WTC11 (cell line): ENCODE measurements around the gene RAPGEF2. TPM values are rescaled to one million over a fixed set of nuclear protein-coding genes. Genes with fewer than 3 reads are reported as not detected.
A peak's percentile ranks its signal among the peaks of the same experiment; 100 is the strongest.

Experiments used
- ATAC-seq: fragments of 200-7000 bp; cut with Tn5 transposase; 2 replicates; pipeline ENCODE4 v1.10.0; 2021; ENCODE audit warnings: mild to moderate bottlenecking, moderate library complexity
- CTCF ChIA-PET: fragments of 300-600 bp; sonication (Branson Sonifier 250); formaldehyde crosslinking; loops from one replicate; lab custom pipeline; 2021; ENCODE audit warnings: antibody characterized with exemption; lab: Charles Lee
- POLR2A ChIA-PET: fragments of 350-600 bp; sonication (Branson Sonifier 250); formaldehyde crosslinking; loops from one replicate; lab custom pipeline; 2021; ENCODE audit warnings: antibody characterized with exemption; lab: Charles Lee
- DNase-seq: peaks from one replicate; pipeline ENCODE4 v3.0.0; 2021; ENCODE audit warnings: low spot score
- H3K27ac Mint-ChIP-seq: 2 replicates; pipeline ENCODE4 v1.8.0; 2021; ENCODE audit warnings: mixed read lengths
- H3K27me3 Mint-ChIP-seq: 2 replicates; pipeline ENCODE4 v1.8.0; 2021; ENCODE audit warnings: low read depth, mild to moderate bottlenecking, moderate library complexity, mixed read lengths
- H3K36me3 Mint-ChIP-seq: 2 replicates; pipeline ENCODE4 v1.8.0; 2021; ENCODE audit warnings: mixed read lengths
- H3K4me1 Mint-ChIP-seq: 2 replicates; pipeline ENCODE4 v1.8.0; 2022; ENCODE audit warnings: mixed read lengths
- H3K4me3 Mint-ChIP-seq: 2 replicates; pipeline ENCODE4 v1.8.0; 2021; ENCODE audit warnings: mild to moderate bottlenecking, moderate library complexity, mixed read lengths
- H3K9me3 Mint-ChIP-seq: 2 replicates; pipeline ENCODE4 v1.8.0; 2021; ENCODE audit warnings: mixed read lengths
- CREB1 ChIP-seq: sonication (generic); formaldehyde crosslinking; IDR thresholded peaks from 2 replicates; pipeline ENCODE4 v1.8.0; 2023; ENCODE audit warnings: mild to moderate bottlenecking, missing genetic modification reagents
- CREM ChIP-seq: sonication (generic); formaldehyde crosslinking; IDR thresholded peaks from 2 replicates; pipeline ENCODE4 v1.8.1; 2022; ENCODE audit warnings: mild to moderate bottlenecking, missing genetic modification reagents, moderate library complexity
- HMGA2 ChIP-seq: fragments of 250-450 bp; sonication (Bioruptor Pico); IDR thresholded peaks from 2 replicates; pipeline ENCODE4 v1.4.0; 2021; ENCODE audit warnings: mild to moderate bottlenecking, moderate library complexity
- JUN ChIP-seq: sonication (generic); formaldehyde crosslinking; IDR thresholded peaks from 2 replicates; pipeline ENCODE4 v1.8.0; 2023; ENCODE audit warnings: mild to moderate bottlenecking, missing genetic modification reagents
- MYBL2 ChIP-seq: sonication (generic); formaldehyde crosslinking; IDR thresholded peaks from 2 replicates; pipeline ENCODE4 v1.8.1; 2023; ENCODE audit warnings: mild to moderate bottlenecking, moderate library complexity, missing genetic modification reagents
- NFYB ChIP-seq: sonication (generic); formaldehyde crosslinking; conservative IDR thresholded peaks from 2 replicates; pipeline ENCODE4 v1.8.0; 2022; ENCODE audit warnings: low read depth, missing genetic modification reagents
- NR1H2 ChIP-seq: sonication (generic); formaldehyde crosslinking; IDR thresholded peaks from 2 replicates; pipeline ENCODE4 v1.9.0; 2021; ENCODE audit warnings: mild to moderate bottlenecking, moderate library complexity, missing genetic modification reagents
- NR2C2 ChIP-seq: sonication (generic); formaldehyde crosslinking; IDR thresholded peaks from 2 replicates; pipeline ENCODE4 v1.8.0; 2022; ENCODE audit warnings: mild to moderate bottlenecking, missing genetic modification reagents
- SMAD3 ChIP-seq: sonication (generic); formaldehyde crosslinking; IDR thresholded peaks from 2 replicates; pipeline ENCODE4 v1.8.0; 2022; ENCODE audit warnings: missing genetic modification reagents, mild to moderate bottlenecking, borderline replicate concordance
- ZNF396 ChIP-seq: fragments of 250-450 bp; sonication (Bioruptor Pico); IDR thresholded peaks from 2 replicates; pipeline ENCODE4 v1.8.0; 2021; ENCODE audit warnings: mild to moderate bottlenecking, moderate library complexity, borderline replicate concordance
- ZNF671 ChIP-seq: fragments of 250-450 bp; sonication (Bioruptor Pico); IDR thresholded peaks from 2 replicates; pipeline ENCODE4 v1.8.0; 2021; ENCODE audit warnings: mild to moderate bottlenecking
- total RNA-seq: library from RNA; stranded (reverse); gene quantifications from 3 replicates; pipeline ENCODE4 v1.2.3, GENCODE V29; 2021
- TF ChIP-seq, protein P1 (sequence below): fragments of 250-450 bp; sonication (Bioruptor Pico); IDR thresholded peaks from 2 replicates; pipeline ENCODE4 v1.8.0; 2021; ENCODE audit warnings: mild to moderate bottlenecking
- TF ChIP-seq, protein P2 (sequence below): fragments of 250-450 bp; sonication (Bioruptor Pico); IDR thresholded peaks from 2 replicates; pipeline ENCODE4 v1.9.0; 2021; ENCODE audit warnings: mild to moderate bottlenecking, borderline replicate concordance
- TF ChIP-seq, protein P3 (sequence below): sonication (generic); formaldehyde crosslinking; IDR thresholded peaks from 2 replicates; pipeline ENCODE4 v1.8.0; 2023; ENCODE audit warnings: missing genetic modification reagents, mild to moderate bottlenecking, borderline replicate concordance

Gene RAPGEF2
- total RNA-seq, 1 experiment from 2014 or later, result 40.6 TPM

GRCh38 chr4:159127745-159128518 is 25.1 kb downstream of the RAPGEF2 start:
- peaks cover 51% of the 10 kb centered on the region for H3K4me1 Mint-ChIP-seq
- no peak for TF ChIP-seq NFYB (CRISPR knock-in tag)
- TF ChIP-seq MYBL2 (CRISPR knock-in tag), result no peak
- TF ChIP-seq CREB1 (CRISPR knock-in tag), result no peak
- TF ChIP-seq, protein P1, sequence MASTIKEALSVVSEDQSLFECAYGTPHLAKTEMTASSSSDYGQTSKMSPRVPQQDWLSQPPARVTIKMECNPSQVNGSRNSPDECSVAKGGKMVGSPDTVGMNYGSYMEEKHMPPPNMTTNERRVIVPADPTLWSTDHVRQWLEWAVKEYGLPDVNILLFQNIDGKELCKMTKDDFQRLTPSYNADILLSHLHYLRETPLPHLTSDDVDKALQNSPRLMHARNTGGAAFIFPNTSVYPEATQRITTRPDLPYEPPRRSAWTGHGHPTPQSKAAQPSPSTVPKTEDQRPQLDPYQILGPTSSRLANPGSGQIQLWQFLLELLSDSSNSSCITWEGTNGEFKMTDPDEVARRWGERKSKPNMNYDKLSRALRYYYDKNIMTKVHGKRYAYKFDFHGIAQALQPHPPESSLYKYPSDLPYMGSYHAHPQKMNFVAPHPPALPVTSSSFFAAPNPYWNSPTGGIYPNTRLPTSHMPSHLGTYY (CRISPR knock-in tag), result no peak
- TF ChIP-seq, protein P2, sequence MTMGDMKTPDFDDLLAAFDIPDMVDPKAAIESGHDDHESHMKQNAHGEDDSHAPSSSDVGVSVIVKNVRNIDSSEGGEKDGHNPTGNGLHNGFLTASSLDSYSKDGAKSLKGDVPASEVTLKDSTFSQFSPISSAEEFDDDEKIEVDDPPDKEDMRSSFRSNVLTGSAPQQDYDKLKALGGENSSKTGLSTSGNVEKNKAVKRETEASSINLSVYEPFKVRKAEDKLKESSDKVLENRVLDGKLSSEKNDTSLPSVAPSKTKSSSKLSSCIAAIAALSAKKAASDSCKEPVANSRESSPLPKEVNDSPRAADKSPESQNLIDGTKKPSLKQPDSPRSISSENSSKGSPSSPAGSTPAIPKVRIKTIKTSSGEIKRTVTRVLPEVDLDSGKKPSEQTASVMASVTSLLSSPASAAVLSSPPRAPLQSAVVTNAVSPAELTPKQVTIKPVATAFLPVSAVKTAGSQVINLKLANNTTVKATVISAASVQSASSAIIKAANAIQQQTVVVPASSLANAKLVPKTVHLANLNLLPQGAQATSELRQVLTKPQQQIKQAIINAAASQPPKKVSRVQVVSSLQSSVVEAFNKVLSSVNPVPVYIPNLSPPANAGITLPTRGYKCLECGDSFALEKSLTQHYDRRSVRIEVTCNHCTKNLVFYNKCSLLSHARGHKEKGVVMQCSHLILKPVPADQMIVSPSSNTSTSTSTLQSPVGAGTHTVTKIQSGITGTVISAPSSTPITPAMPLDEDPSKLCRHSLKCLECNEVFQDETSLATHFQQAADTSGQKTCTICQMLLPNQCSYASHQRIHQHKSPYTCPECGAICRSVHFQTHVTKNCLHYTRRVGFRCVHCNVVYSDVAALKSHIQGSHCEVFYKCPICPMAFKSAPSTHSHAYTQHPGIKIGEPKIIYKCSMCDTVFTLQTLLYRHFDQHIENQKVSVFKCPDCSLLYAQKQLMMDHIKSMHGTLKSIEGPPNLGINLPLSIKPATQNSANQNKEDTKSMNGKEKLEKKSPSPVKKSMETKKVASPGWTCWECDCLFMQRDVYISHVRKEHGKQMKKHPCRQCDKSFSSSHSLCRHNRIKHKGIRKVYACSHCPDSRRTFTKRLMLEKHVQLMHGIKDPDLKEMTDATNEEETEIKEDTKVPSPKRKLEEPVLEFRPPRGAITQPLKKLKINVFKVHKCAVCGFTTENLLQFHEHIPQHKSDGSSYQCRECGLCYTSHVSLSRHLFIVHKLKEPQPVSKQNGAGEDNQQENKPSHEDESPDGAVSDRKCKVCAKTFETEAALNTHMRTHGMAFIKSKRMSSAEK, result no peak
- TF ChIP-seq JUN, result no peak
- no peak for TF ChIP-seq SMAD3 (CRISPR knock-in tag)
- TF ChIP-seq ZNF396 (CRISPR knock-in tag), result no peak
- TF ChIP-seq, protein P3, sequence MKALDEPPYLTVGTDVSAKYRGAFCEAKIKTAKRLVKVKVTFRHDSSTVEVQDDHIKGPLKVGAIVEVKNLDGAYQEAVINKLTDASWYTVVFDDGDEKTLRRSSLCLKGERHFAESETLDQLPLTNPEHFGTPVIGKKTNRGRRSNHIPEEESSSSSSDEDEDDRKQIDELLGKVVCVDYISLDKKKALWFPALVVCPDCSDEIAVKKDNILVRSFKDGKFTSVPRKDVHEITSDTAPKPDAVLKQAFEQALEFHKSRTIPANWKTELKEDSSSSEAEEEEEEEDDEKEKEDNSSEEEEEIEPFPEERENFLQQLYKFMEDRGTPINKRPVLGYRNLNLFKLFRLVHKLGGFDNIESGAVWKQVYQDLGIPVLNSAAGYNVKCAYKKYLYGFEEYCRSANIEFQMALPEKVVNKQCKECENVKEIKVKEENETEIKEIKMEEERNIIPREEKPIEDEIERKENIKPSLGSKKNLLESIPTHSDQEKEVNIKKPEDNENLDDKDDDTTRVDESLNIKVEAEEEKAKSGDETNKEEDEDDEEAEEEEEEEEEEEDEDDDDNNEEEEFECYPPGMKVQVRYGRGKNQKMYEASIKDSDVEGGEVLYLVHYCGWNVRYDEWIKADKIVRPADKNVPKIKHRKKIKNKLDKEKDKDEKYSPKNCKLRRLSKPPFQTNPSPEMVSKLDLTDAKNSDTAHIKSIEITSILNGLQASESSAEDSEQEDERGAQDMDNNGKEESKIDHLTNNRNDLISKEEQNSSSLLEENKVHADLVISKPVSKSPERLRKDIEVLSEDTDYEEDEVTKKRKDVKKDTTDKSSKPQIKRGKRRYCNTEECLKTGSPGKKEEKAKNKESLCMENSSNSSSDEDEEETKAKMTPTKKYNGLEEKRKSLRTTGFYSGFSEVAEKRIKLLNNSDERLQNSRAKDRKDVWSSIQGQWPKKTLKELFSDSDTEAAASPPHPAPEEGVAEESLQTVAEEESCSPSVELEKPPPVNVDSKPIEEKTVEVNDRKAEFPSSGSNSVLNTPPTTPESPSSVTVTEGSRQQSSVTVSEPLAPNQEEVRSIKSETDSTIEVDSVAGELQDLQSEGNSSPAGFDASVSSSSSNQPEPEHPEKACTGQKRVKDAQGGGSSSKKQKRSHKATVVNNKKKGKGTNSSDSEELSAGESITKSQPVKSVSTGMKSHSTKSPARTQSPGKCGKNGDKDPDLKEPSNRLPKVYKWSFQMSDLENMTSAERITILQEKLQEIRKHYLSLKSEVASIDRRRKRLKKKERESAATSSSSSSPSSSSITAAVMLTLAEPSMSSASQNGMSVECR (CRISPR knock-in tag), result no peak
- TF ChIP-seq HMGA2, result no peak
- TF ChIP-seq NR1H2 (CRISPR knock-in tag), result no peak
- no peak for TF ChIP-seq NR2C2 (CRISPR knock-in tag)
- TF ChIP-seq CREM (CRISPR knock-in tag), result no peak
- no peak overlapping the region for H3K4me3 Mint-ChIP-seq
- POLR2A ChIA-PET, result no interaction called here
- 0 out of 2 replicates have a peak, but pooled peaks cover 2% of the 10 kb centered on the region for H3K9me3 Mint-ChIP-seq
- CTCF ChIA-PET, result no interaction called here
- H3K36me3 Mint-ChIP-seq, result no peaks in the 10 kb centered on the region
- DNase-seq (no peak), ATAC-seq (no peak)
- H3K27me3 Mint-ChIP-seq, result no peaks in the 10 kb centered on the region
- no peak overlapping the region for H3K27ac Mint-ChIP-seq

GRCh38 chr4:159129814-159130550 is 27.1 kb downstream of the RAPGEF2 start:
- peak overlapping the region; percentile 66; the same call in 1 of the 2 replicates for H3K27ac Mint-ChIP-seq
- POLR2A ChIA-PET, result interaction anchor here (0.7 to 0.8 kb wide), 2 partner anchors 10 to 189 kb away, joined by 3 read pairs; no protein-coding TSS in a partner anchor

More at GRCh38 chr4:159129814-159130550, 27.1 kb downstream of the RAPGEF2 start:
- Mint-ChIP-seq H3K4me1 (peaks cover 45% of the 10 kb centered on the region), H3K36me3 (no peaks in the 10 kb centered on the region), H3K4me3 (no peak overlapping the region), H3K27me3 (no peaks in the 10 kb centered on the region), H3K9me3 (no peaks in the 10 kb centered on the region)
- ATAC-seq, result no peak
- CTCF ChIA-PET, result no interaction called here
- no peak for DNase-seq
- TF ChIP-seq ZNF671, result no peak
